GM23338 (cell line): Measurements from ENCODE around the gene GALE. TPM values are rescaled to one million over a fixed set of nuclear protein-coding genes. Genes with fewer than 3 reads are reported as not detected.

Source experiments
- ATAC-seq: fragments of 200-7000 bp; cut with Tn5 transposase; 3 replicates; pipeline ENCODE4 v1.9.1; 2020
- DNase-seq: peaks from one replicate; pipeline ENCODE4 v3.0.0-alpha.2; 2015; ENCODE audit warnings: low spot score
- H2AFZ ChIP-seq: fragments of 200-600 bp; sonication (generic); 2 replicates; pipeline ENCODE4 v1.8.0; 2016; ENCODE audit warnings: antibody characterized with exemption, mild to moderate bottlenecking, moderate library complexity
- H3F3A ChIP-seq: fragments of 200-600 bp; sonication (generic); replicated peaks from 2 replicates; pipeline ENCODE4 v1.8.0; 2017; ENCODE audit warnings: antibody characterized with exemption, mixed run types, low read depth
- H3K27ac ChIP-seq: fragments of 200-600 bp; sonication (generic); 2 replicates; pipeline ENCODE4 v1.6.1; 2016; ENCODE audit warnings: low read depth
- H3K27me3 ChIP-seq: fragments of 200-600 bp; sonication (generic); 2 replicates; pipeline ENCODE4 v1.8.0; 2016; ENCODE audit warnings: mild to moderate bottlenecking, mixed run types, moderate library complexity; ENCODE audit not compliant: insufficient read depth
- H3K36me3 ChIP-seq: fragments of 200-600 bp; sonication (generic); 2 replicates; pipeline ENCODE4 v1.8.0; 2016; ENCODE audit warnings: mild to moderate bottlenecking; ENCODE audit not compliant: insufficient read depth
- H3K4me1 ChIP-seq: fragments of 200-600 bp; sonication (generic); 2 replicates; pipeline ENCODE4 v1.8.0; 2016; ENCODE audit warnings: mild to moderate bottlenecking, moderate library complexity; ENCODE audit not compliant: insufficient read depth
- H3K4me2 ChIP-seq: fragments of 200-600 bp; sonication (generic); 2 replicates; pipeline ENCODE4 v1.7.1; 2017; ENCODE audit warnings: mixed run types
- H3K4me3 ChIP-seq: fragments of 200-600 bp; sonication (generic); 2 replicates; pipeline ENCODE4 v1.6.1; 2016; ENCODE audit warnings: mixed run types
- H3K79me2 ChIP-seq: fragments of 200-600 bp; sonication (generic); replicated peaks from 2 replicates; pipeline ENCODE4 v1.8.0; 2017; ENCODE audit warnings: mild to moderate bottlenecking; ENCODE audit not compliant: insufficient read depth
- H3K9me2 ChIP-seq: fragments of 200-600 bp; sonication (generic); 2 replicates; pipeline ENCODE4 v1.8.0; 2017; ENCODE audit not compliant: insufficient read depth
- H4K20me1 ChIP-seq: fragments of 200-600 bp; sonication (generic); replicated peaks from 2 replicates; pipeline ENCODE4 v1.8.0; 2017; ENCODE audit warnings: mild to moderate bottlenecking; ENCODE audit not compliant: insufficient read depth
- H3K27ac Mint-ChIP-seq: 2 replicates; pipeline ENCODE4 v1.8.0; 2020; ENCODE audit warnings: inconsistent platforms, mild to moderate bottlenecking, moderate library complexity, mixed read lengths
- H3K27me3 Mint-ChIP-seq: 3 replicates; pipeline ENCODE4 v1.8.0; 2022; ENCODE audit warnings: low read depth, mild to moderate bottlenecking, moderate library complexity, mixed read lengths, inconsistent platforms; ENCODE audit not compliant: insufficient read depth, poor library complexity
- H3K36me3 Mint-ChIP-seq: 3 replicates; pipeline ENCODE4 v1.8.0; 2021; ENCODE audit warnings: low read depth, mild to moderate bottlenecking, inconsistent platforms, moderate library complexity, mixed read lengths
- H3K4me1 Mint-ChIP-seq: 3 replicates; pipeline ENCODE4 v1.8.0; 2020; ENCODE audit warnings: mild to moderate bottlenecking, inconsistent platforms, mixed read lengths
- H3K4me3 Mint-ChIP-seq: 3 replicates; pipeline ENCODE4 v1.8.0; 2021; ENCODE audit warnings: moderate library complexity, mild to moderate bottlenecking, inconsistent platforms, mixed read lengths
- H3K9me3 Mint-ChIP-seq: 3 replicates; pipeline ENCODE4 v1.8.0; 2020; ENCODE audit warnings: moderate library complexity, mild to moderate bottlenecking, inconsistent platforms, mixed read lengths
- CREB1 ChIP-seq: fragments of 250-450 bp; sonication (Bioruptor Pico); IDR thresholded peaks from 2 replicates; pipeline ENCODE4 v1.5.0; 2020; ENCODE audit warnings: low read depth, mild to moderate bottlenecking, moderate library complexity
- ETS1 ChIP-seq: IDR thresholded peaks from 2 replicates; pipeline ENCODE4 v1.6.1; 2016; ENCODE audit warnings: antibody characterized with exemption
- EZH2phosphoT487 ChIP-seq: fragments of 200-600 bp; sonication (generic); IDR thresholded peaks from one replicate; pipeline ENCODE4 v1.8.1; 2018; ENCODE audit warnings: antibody characterized with exemption; ENCODE audit not compliant: unreplicated experiment
- JUNB ChIP-seq: IDR thresholded peaks from one replicate; pipeline ENCODE4 v1.6.1; 2016; ENCODE audit warnings: antibody characterized with exemption; ENCODE audit not compliant: unreplicated experiment
- NANOG ChIP-seq: IDR thresholded peaks from 2 replicates; pipeline ENCODE4 v1.6.1; 2016; ENCODE audit warnings: antibody characterized with exemption, borderline replicate concordance
- STAT1 ChIP-seq: IDR thresholded peaks from one replicate; pipeline ENCODE4 v1.6.1; 2016; ENCODE audit warnings: antibody characterized with exemption; ENCODE audit not compliant: unreplicated experiment
- polyA plus RNA-seq: library from polyadenylated mRNA; unstranded; fragments of >200 nt; fragmentation: Nextera tagmentation; extraction: Ambion mirVana; gene quantifications from 2 replicates; pipeline ENCODE4 v1.2.1, GENCODE V29; 2016
- total RNA-seq: library from RNA; depleted of rRNA; stranded (reverse); fragments of >200 nt; shearing (Covaris generic); gene quantifications from 2 replicates; pipeline ENCODE4 v1.2.3, GENCODE V29; 2014
- TF ChIP-seq, protein P1 (sequence below): fragments of 250-450 bp; sonication (Bioruptor Pico); IDR thresholded peaks from 2 replicates; pipeline ENCODE4 v1.5.0; 2020; ENCODE audit warnings: mild to moderate bottlenecking, moderate library complexity

GALE gene
- total and polyA plus RNA-seq, 2 experiments from 2014 or later = 28.1 to 31.7 TPM

DNA sequence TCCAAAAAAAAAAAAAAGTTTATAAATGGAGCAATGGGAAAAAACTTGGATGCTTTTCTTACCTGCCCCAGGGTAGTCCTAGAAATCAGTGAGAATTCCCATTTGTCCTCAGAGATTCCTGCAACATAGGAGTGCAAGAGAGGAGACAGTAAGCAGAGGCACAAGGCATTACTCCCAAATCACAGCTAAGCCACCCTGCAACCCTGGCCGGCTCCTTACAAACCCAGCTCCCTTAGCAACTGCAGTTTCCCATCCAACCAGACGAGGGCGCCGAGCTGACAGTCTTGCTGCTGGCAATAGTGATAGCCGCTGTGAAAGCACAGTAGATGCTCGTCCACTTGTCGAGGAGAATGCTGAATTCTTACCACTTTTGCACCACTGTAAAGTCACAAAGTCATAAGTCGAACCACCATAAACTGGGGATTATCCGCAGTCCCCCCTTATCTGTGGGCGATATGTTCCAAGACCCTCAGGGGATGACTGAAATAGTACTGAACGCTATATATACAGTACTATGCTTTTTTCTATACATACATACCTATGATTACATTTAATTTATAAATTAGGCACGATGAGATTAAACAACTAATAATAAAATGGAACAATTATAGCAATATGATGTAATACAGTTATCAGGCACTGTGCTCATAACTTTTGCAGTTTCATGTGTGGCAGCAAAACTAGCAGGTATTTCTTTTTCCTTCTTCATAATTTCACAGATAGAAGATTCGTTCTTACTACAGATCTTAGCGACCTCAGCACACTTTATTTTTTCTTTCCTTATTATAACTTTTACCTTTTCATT is 28.3 kb downstream of the GALE start (continued):
- TF ChIP-seq, protein P1, sequence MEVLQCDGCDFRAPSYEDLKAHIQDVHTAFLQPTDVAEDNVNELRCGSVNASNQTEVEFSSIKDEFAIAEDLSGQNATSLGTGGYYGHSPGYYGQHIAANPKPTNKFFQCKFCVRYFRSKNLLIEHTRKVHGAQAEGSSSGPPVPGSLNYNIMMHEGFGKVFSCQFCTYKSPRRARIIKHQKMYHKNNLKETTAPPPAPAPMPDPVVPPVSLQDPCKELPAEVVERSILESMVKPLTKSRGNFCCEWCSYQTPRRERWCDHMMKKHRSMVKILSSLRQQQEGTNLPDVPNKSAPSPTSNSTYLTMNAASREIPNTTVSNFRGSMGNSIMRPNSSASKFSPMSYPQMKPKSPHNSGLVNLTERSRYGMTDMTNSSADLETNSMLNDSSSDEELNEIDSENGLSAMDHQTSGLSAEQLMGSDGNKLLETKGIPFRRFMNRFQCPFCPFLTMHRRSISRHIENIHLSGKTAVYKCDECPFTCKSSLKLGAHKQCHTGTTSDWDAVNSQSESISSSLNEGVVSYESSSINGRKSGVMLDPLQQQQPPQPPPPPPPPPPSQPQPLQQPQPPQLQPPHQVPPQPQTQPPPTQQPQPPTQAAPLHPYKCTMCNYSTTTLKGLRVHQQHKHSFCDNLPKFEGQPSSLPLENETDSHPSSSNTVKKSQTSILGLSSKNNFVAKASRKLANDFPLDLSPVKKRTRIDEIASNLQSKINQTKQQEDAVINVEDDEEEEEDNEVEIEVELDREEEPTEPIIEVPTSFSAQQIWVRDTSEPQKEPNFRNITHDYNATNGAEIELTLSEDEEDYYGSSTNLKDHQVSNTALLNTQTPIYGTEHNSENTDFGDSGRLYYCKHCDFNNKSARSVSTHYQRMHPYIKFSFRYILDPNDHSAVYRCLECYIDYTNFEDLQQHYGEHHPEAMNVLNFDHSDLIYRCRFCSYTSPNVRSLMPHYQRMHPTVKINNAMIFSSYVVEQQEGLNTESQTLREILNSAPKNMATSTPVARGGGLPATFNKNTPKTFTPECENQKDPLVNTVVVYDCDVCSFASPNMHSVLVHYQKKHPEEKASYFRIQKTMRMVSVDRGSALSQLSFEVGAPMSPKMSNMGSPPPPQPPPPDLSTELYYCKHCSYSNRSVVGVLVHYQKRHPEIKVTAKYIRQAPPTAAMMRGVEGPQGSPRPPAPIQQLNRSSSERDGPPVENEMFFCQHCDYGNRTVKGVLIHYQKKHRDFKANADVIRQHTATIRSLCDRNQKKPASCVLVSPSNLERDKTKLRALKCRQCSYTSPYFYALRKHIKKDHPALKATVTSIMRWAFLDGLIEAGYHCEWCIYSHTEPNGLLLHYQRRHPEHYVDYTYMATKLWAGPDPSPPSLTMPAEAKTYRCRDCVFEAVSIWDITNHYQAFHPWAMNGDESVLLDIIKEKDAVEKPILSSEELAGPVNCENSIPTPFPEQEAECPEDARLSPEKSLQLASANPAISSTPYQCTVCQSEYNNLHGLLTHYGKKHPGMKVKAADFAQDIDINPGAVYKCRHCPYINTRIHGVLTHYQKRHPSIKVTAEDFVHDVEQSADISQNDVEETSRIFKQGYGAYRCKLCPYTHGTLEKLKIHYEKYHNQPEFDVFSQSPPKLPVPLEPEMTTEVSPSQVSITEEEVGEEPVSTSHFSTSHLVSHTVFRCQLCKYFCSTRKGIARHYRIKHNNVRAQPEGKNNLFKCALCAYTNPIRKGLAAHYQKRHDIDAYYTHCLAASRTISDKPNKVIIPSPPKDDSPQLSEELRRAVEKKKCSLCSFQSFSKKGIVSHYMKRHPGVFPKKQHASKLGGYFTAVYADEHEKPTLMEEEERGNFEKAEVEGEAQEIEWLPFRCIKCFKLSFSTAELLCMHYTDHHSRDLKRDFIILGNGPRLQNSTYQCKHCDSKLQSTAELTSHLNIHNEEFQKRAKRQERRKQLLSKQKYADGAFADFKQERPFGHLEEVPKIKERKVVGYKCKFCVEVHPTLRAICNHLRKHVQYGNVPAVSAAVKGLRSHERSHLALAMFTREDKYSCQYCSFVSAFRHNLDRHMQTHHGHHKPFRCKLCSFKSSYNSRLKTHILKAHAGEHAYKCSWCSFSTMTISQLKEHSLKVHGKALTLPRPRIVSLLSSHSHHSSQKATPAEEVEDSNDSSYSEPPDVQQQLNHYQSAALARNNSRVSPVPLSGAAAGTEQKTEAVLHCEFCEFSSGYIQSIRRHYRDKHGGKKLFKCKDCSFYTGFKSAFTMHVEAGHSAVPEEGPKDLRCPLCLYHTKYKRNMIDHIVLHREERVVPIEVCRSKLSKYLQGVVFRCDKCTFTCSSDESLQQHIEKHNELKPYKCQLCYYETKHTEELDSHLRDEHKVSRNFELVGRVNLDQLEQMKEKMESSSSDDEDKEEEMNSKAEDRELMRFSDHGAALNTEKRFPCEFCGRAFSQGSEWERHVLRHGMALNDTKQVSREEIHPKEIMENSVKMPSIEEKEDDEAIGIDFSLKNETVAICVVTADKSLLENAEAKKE (CRISPR knock-in tag) = no peak

DNA sequence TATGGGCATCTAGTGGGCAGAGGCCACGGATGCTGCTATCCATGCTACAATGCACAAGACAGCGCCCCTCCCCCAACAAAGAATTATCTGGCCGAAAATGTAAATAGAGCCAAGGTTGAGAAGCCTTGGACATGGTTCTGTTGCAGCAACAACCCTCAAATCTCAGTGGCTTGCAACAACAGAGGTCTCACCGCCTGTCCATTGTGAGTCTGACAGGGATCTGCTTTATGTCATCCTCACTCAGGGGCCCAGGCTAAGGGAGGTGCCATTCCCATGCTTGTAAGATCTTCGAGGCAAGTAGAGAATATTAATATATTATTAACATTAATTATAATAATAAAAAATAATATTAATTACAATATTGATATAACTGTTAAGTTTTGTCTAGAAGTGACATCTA is 31.8 kb downstream of the GALE start:
- H3K27me3 ChIP-seq = no peaks in the 10 kb centered on the region
- H3K27ac Mint-ChIP-seq = no peak overlapping the region
- H3K27ac ChIP-seq = no peak overlapping the region
- no peaks in the 10 kb centered on the region for H3K4me1 ChIP-seq
- H3K27me3 Mint-ChIP-seq = no peaks in the 10 kb centered on the region
- DNase-seq (no peak), ATAC-seq (no peak)
- H3K36me3 Mint-ChIP-seq = peaks cover 17% of the 10 kb centered on the region; the same call in 2 of the 3 replicates
- H3K4me2 ChIP-seq = no peak overlapping the region
- no peaks in the 10 kb centered on the region for H3K4me1 Mint-ChIP-seq
- H3K9me2 ChIP-seq = no peaks in the 10 kb centered on the region
- 0 out of 2 replicates have a peak, but pooled peaks cover 2% of the 10 kb centered on the region for H3F3A ChIP-seq
- no peak overlapping the region for H3K4me3 ChIP-seq
- peaks cover 3% of the 10 kb centered on the region; the same call in 1 of the 2 replicates for H3K79me2 ChIP-seq
- no peak overlapping the region for H2AFZ ChIP-seq
- H3K9me3 Mint-ChIP-seq = no peaks in the 10 kb centered on the region
- no peaks in the 10 kb centered on the region; the same call in 1 of the 2 replicates for H4K20me1 ChIP-seq
- peaks cover 5% of the 10 kb centered on the region for H3K36me3 ChIP-seq
- no peak overlapping the region for H3K4me3 Mint-ChIP-seq
- TF ChIP-seq CREB1 (CRISPR knock-in tag) (no peak), NANOG (no peak), STAT1 (no peak), JUNB (no peak), EZH2phosphoT487 (no peak), ETS1 (no peak)
- TF ChIP-seq, protein P1 (CRISPR knock-in tag) = no peak
